Keratinocyte (primary cell): ENCODE results near the gene LRRC27. TPM values are rescaled to one million over a fixed set of nuclear protein-coding genes. Genes with fewer than 3 reads are reported as not detected.

Experiments used
- DNase-seq: peaks from one replicate; pipeline ENCODE4 v3.0.0-alpha.2; 2011; ENCODE audit warnings: low read depth, missing footprints, low spot score
- FAIRE-seq: peaks from 2 replicates; lab custom pipeline; 2011; peaks lifted over from hg19 to GRCh38; lab: Jason Lieb, UNC
- H2AFZ ChIP-seq: 2 replicates; pipeline ENCODE4 v1.6.0; 2012; ENCODE audit warnings: low read length, control low read depth, inconsistent platforms; ENCODE audit not compliant: control insufficient read depth
- H3K27ac ChIP-seq: 2 replicates; pipeline ENCODE4 v1.5.1; 2011; ENCODE audit warnings: low read length; ENCODE audit not compliant: control insufficient read depth, insufficient read depth
- H3K27me3 ChIP-seq: 3 replicates; pipeline ENCODE4 v1.6.0; 2011; ENCODE audit warnings: low read length; ENCODE audit not compliant: control insufficient read depth, insufficient read depth; ENCODE audit errors: extremely low read depth
- H3K36me3 ChIP-seq, 2 experiments: 2 replicates in 1 of 2; 3 replicates in 1 of 2; pipeline ENCODE4 v1.5.1; 2011; ENCODE audit warnings: low read length in 2 of 2, mild to moderate bottlenecking in 1 of 2; ENCODE audit not compliant: control insufficient read depth in 2 of 2, insufficient read depth in 2 of 2; ENCODE audit errors: extremely low read depth in 1 of 2
- H3K4me1 ChIP-seq: 3 replicates; pipeline ENCODE4 v1.5.1; 2011; ENCODE audit warnings: low read length; ENCODE audit not compliant: control insufficient read depth, insufficient read depth; ENCODE audit errors: extremely low read depth
- H3K4me2 ChIP-seq: 3 replicates; pipeline ENCODE4 v1.6.0; 2011; ENCODE audit warnings: low read depth, low read length; ENCODE audit not compliant: control insufficient read depth, insufficient read depth; ENCODE audit errors: extremely low read depth
- H3K4me3 ChIP-seq, 3 experiments: fragments of 200-600 bp in 1 of 3; sonication (generic) in 1 of 3; 2 replicates in 2 of 3; 3 replicates in 1 of 3; pipeline ENCODE4 v1.5.1; 2011 to 2016; ENCODE audit warnings: low read length in 3 of 3, mild to moderate bottlenecking in 3 of 3, control low read depth in 2 of 3, inconsistent platforms in 1 of 3, low read depth in 1 of 3, mixed read lengths in 1 of 3, mixed run types in 1 of 3, moderate library complexity in 1 of 3; ENCODE audit not compliant: control insufficient read depth in 2 of 3, insufficient read depth in 2 of 3; ENCODE audit errors: extremely low read depth in 1 of 3
- H3K79me2 ChIP-seq: 2 replicates; pipeline ENCODE4 v1.6.0; 2012; ENCODE audit warnings: low read length; ENCODE audit not compliant: control insufficient read depth, insufficient read depth
- H3K9ac ChIP-seq: 3 replicates; pipeline ENCODE4 v1.6.0; 2011; ENCODE audit warnings: low read length; ENCODE audit not compliant: control insufficient read depth, insufficient read depth; ENCODE audit errors: extremely low read depth
- H3K9me1 ChIP-seq: 3 replicates; pipeline ENCODE4 v1.6.0; 2011; ENCODE audit warnings: low read length; ENCODE audit not compliant: control insufficient read depth, insufficient read depth; ENCODE audit errors: extremely low read depth
- H3K9me3 ChIP-seq: 2 replicates; pipeline ENCODE4 v1.5.1; 2012; ENCODE audit warnings: low read depth, low read length; ENCODE audit not compliant: control insufficient read depth
- H4K20me1 ChIP-seq: 3 replicates; pipeline ENCODE4 v1.6.0; 2011; ENCODE audit warnings: low read length; ENCODE audit not compliant: control insufficient read depth, insufficient read depth; ENCODE audit errors: extremely low read depth
- CTCF ChIP-seq, 3 experiments: IDR thresholded peaks in 1 of 3; conservative IDR thresholded peaks in 1 of 3; optimal IDR thresholded peaks in 1 of 3; 2 replicates in 2 of 3; 3 replicates in 1 of 3; pipeline versions ENCODE3 to v1.5.1; 2011; ENCODE audit warnings: low read length in 3 of 3, mild to moderate bottlenecking in 3 of 3, moderate library complexity in 2 of 3, control low read depth in 1 of 3, inconsistent platforms in 1 of 3; ENCODE audit not compliant: insufficient read depth in 2 of 3; ENCODE audit errors: extremely low read depth in 1 of 3
- EZH2 ChIP-seq: IDR thresholded peaks from one replicate; pipeline ENCODE4 v1.6.1; 2012; ENCODE audit warnings: inconsistent platforms, mild to moderate bottlenecking, low read length, moderate library complexity
- dilution Hi-C: fragments of 300-500 bp; cut with MboI; formaldehyde crosslinking; loops from one replicate; pipeline ENCODE4 v1.7.0; 2020; ENCODE audit warnings: low sequenced_read_pairs; ENCODE audit not compliant: extremely low pct_ligation_motif_present
- polyA plus RNA-seq, 5 experiments: library from polyadenylated mRNA; depleted of rRNA in 3 of 5; stranded (reverse) in 3 of 5; stranded (forward) in 1 of 5; unstranded in 1 of 5; fragments of >200 nt; gene quantifications; 1 replicate in 1 of 5; 2 replicates in 3 of 5; 3 replicates in 1 of 5; pipeline versions ENCODE4 v1.2.1 to v1.2.3, GENCODE V29; 2011 to 2012; ENCODE audit warnings: missing spikeins in 2 of 5, low read depth in 1 of 5, low replicate concordance in 1 of 5

Gene LRRC27
- polyA plus RNA-seq, 1 donor (not counting 4 experiments of a cell fraction or from before 2014, with no cell fraction given), result 3.0 TPM

- no peak overlapping the region for H3K4me3 ChIP-seq
- H3K36me3 ChIP-seq, result peaks cover 3 to 8% of the 10 kb centered on the region in 2 experiments
- no peaks in the 10 kb centered on the region for H3K27me3 ChIP-seq
- peaks cover 3% of the 10 kb centered on the region for H4K20me1 ChIP-seq
- no peaks in the 10 kb centered on the region for H3K9me3 ChIP-seq
- peaks cover 41% of the 10 kb centered on the region for H3K79me2 ChIP-seq
- H3K9ac ChIP-seq, result no peak overlapping the region
- no peak overlapping the region for H2AFZ ChIP-seq
- H3K4me1 ChIP-seq, result peaks cover 19% of the 10 kb centered on the region
- H3K9me1 ChIP-seq, result no peaks in the 10 kb centered on the region
- H3K27ac ChIP-seq, result no peak overlapping the region
- FAIRE-seq (no peak), DNase-seq (no peak)
- no peak overlapping the region for H3K4me2 ChIP-seq
- dilution Hi-C loops, result no loop called here
- no peak for TF ChIP-seq EZH2
- no peak for TF ChIP-seq CTCF (optimal IDR thresholded peaks at IDR 0.05 in 1 of 3, IDR thresholded peaks at IDR 0.05 in 1 of 3, conservative IDR thresholded peaks at IDR 0.05 in 1 of 3; ENCODE audit: extremely low read depth in 1 of 3, insufficient read depth in 2 of 3, low read length in 3 of 3)
Measured at GRCh38 chr10:132400547-132401151, 68.7 kb downstream of the LRRC27 start.

GRCh38 chr10:132401401-132402118, 69.6 kb downstream of the LRRC27 start:
- FAIRE-seq (no peak), DNase-seq (no peak)
- H4K20me1 ChIP-seq, result peaks cover 3% of the 10 kb centered on the region
- no peak overlapping the region for H3K27ac ChIP-seq
- H3K27me3 ChIP-seq, result no peaks in the 10 kb centered on the region
- TF ChIP-seq EZH2 (no peak), CTCF (optimal IDR thresholded peaks at IDR 0.05 in 1 of 3, IDR thresholded peaks at IDR 0.05 in 1 of 3, conservative IDR thresholded peaks at IDR 0.05 in 1 of 3; ENCODE audit: extremely low read depth in 1 of 3, insufficient read depth in 2 of 3, low read length in 3 of 3) (no peak)
- H3K79me2 ChIP-seq, result peaks cover 41% of the 10 kb centered on the region
- no peak overlapping the region for H2AFZ ChIP-seq
- no peak overlapping the region for H3K4me2 ChIP-seq
- dilution Hi-C loops, result no loop called here
- H3K4me3 ChIP-seq, result no peak overlapping the region
- no peaks in the 10 kb centered on the region for H3K9me3 ChIP-seq
- no peaks in the 10 kb centered on the region for H3K9me1 ChIP-seq
- peaks cover 3 to 12% of the 10 kb centered on the region in 2 experiments for H3K36me3 ChIP-seq
- H3K4me1 ChIP-seq, result peaks cover 19% of the 10 kb centered on the region
- no peak overlapping the region for H3K9ac ChIP-seq
